Measurements from ENCODE around the gene YTHDC2.
"Not testable (repeated sequence)": the region's sequence is repeated elsewhere in the genome, so short reads cannot be mapped to it uniquely, and the experiment has no call there.

YTHDC2 gene

DNA sequence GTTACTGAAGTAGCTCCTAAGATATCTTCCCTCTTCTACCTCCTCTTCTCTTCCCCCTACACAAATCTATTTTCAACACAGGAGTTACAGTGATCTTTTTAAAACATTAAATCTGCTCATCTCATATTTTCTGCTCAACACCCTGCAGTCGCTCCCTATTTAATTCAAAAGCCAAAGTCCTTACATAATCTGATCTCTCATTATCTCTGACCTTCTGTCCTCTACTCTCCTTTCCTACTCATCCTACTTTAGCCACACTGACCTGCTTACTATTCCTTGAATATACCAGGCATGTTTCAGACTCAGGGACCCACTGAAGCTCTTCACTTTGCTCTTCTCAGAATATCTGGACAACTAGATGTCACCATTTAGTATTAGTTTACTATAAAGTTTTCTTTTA, 87.9 kb downstream of the YTHDC2 start:
- no peaks in the 10 kb centered on the region for H3K27me3 ChIP-seq (ENCODE audit: insufficient read depth, poor library complexity, severe bottlenecking)

DNA sequence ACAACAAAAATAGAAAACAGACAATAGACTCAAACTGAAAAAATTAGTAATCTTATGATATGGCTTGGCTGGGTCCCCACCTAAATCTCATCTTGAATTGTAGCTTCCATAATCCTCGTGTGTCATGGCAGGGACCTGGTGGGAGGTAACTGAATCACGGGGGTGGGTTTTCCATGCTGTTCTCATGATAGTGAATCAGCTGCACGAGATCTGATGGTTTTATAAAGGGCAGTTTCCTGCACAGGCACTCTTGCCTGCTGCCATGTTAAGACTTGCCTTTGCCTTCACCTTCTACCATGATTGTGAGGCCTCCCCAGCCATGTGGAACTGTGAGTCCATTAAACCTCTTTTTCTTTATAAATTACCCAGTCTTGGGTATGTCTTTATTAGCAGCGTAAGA, 89.8 kb downstream of the YTHDC2 start:
- not testable (repeated sequence) for H3K9me3 ChIP-seq (ENCODE audit: severe bottlenecking); ATAC-seq (ENCODE audit: low read depth); H3K4me3 ChIP-seq (ENCODE audit: severe bottlenecking); H3K36me3 ChIP-seq (ENCODE audit: low read depth); DNase-seq (ENCODE audit: low spot score); H3K27me3 ChIP-seq (ENCODE audit: insufficient read depth, poor library complexity, severe bottlenecking); H3K4me1 ChIP-seq (ENCODE audit: insufficient read depth, poor library complexity, severe bottlenecking); H3K27ac ChIP-seq (ENCODE audit: poor library complexity, severe bottlenecking)

More for the DNA sequence above, 87.9 kb downstream of the YTHDC2 start:
- Histone ChIP-seq H3K27ac (ENCODE audit: poor library complexity, severe bottlenecking) (no peak overlapping the region), H3K4me1 (ENCODE audit: insufficient read depth, poor library complexity, severe bottlenecking) (no peaks in the 10 kb centered on the region), H3K36me3 (ENCODE audit: low read depth) (peaks cover 16% of the 10 kb centered on the region), H3K4me3 (ENCODE audit: severe bottlenecking) (no peak overlapping the region), H3K9me3 (ENCODE audit: severe bottlenecking) (no peaks in the 10 kb centered on the region)
- ATAC-seq (ENCODE audit: low read depth) = no peak
- TF ChIP-seq, protein P1, sequence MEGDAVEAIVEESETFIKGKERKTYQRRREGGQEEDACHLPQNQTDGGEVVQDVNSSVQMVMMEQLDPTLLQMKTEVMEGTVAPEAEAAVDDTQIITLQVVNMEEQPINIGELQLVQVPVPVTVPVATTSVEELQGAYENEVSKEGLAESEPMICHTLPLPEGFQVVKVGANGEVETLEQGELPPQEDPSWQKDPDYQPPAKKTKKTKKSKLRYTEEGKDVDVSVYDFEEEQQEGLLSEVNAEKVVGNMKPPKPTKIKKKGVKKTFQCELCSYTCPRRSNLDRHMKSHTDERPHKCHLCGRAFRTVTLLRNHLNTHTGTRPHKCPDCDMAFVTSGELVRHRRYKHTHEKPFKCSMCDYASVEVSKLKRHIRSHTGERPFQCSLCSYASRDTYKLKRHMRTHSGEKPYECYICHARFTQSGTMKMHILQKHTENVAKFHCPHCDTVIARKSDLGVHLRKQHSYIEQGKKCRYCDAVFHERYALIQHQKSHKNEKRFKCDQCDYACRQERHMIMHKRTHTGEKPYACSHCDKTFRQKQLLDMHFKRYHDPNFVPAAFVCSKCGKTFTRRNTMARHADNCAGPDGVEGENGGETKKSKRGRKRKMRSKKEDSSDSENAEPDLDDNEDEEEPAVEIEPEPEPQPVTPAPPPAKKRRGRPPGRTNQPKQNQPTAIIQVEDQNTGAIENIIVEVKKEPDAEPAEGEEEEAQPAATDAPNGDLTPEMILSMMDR (IDR thresholded peaks at IDR 0.05; ENCODE audit: poor library complexity, severe bottlenecking) = no peak
- no peak for DNase-seq (ENCODE audit: low spot score)

DNA sequence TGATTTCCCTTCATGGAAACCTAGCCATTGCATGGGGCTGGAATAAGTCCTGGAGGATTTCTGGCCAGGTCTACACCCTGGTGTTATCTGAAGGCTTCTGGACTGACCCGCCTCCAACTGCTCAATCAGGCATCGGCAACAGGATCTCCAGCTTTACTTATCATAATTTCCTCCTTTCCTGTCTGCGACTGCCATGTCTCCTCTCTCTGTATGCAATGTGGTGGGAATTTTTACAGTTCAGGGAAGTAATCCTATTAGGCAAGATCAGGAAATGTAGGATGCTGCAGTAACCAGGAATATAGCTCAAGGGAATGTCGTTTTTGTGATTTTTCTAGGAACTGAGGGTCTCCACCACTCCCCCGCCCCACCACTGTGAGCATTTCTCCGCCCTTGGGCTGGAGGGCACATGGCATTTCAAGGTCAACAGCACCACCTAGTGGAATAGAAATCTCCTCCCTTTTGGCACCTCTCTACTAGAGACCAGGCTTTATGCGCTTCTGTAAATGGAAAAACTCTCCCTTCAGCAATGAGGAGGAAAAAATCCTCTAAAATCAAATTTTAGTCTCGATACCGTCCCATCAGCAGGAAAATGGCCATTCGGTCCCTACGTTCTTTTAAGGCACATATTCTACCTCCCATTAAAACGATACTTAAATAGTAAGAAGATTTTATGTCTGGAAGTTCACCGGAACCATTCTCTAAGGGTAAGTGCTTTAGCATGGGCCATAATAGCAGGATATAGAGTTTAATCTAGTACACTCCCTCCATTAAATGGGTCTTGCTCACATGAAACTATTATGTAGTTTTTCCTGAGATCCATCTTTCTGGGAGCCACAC, 93.0 kb downstream of the YTHDC2 start:
- H3K27ac ChIP-seq (ENCODE audit: poor library complexity, severe bottlenecking) = no peak overlapping the region
- ATAC-seq (ENCODE audit: low read depth) (peak; percentile 93), DNase-seq (ENCODE audit: low spot score) (no peak)
- H3K4me3 ChIP-seq (ENCODE audit: severe bottlenecking) = no peak overlapping the region
- no peaks in the 10 kb centered on the region for H3K9me3 ChIP-seq (ENCODE audit: severe bottlenecking)
- no peaks in the 10 kb centered on the region for H3K36me3 ChIP-seq (ENCODE audit: low read depth)
- no peaks in the 10 kb centered on the region for H3K27me3 ChIP-seq (ENCODE audit: insufficient read depth, poor library complexity, severe bottlenecking)
- TF ChIP-seq, protein P1 (IDR thresholded peaks at IDR 0.05; ENCODE audit: poor library complexity, severe bottlenecking) = peak; percentile 92
- H3K4me1 ChIP-seq (ENCODE audit: insufficient read depth, poor library complexity, severe bottlenecking) = no peaks in the 10 kb centered on the region

DNA sequence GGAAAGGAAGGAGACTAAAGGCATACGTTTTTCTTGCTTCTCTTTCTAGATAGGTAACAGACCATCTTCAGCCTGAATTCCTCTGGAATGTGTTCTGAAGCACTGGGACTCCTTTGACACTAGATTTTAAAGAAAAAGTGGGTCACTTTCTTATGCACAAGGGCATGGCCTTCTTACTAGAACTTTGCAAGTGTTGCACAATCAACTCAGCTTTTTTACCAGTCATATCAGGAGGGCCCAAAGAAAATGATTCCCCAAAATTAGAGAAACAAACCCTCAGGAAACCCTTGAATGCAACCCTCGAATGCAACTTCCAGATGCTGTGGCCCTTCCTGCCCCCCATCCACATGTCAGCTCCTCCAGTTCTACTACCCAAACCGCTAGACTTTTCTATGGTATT, 93.9 kb downstream of the YTHDC2 start:
- TF ChIP-seq, protein P1 (IDR thresholded peaks at IDR 0.05; ENCODE audit: poor library complexity, severe bottlenecking) = no peak
- H3K27ac ChIP-seq (ENCODE audit: poor library complexity, severe bottlenecking) = no peak overlapping the region

DNA sequence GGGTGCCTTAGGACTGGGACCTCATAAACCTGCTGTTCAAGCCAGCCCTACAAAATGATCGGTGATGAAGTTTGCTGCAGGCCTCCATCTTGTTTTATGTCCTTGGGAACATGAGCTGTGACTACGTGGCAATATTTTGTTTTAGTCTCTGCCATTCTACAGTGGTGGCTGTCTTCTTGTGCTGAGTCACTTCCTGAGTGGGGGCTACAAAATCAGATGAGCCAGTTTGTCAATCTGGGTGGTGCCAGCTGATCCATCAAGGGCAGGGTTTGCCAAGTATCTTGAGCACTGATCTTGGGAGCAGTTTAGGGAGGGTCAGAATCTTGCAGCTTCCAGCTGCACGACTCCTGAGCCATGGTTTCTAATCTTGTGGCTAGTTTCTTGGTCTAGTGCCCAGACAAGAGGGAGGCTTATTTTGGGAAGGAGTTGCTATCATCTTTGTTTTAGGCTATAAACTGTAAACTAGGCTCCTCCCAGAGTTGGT, 94.7 kb downstream of the YTHDC2 start:
- H3K27ac ChIP-seq (ENCODE audit: poor library complexity, severe bottlenecking) = no peak overlapping the region
- H3K36me3 ChIP-seq (ENCODE audit: low read depth) = no peaks in the 10 kb centered on the region
- TF ChIP-seq, protein P1 (IDR thresholded peaks at IDR 0.05; ENCODE audit: poor library complexity, severe bottlenecking) = no peak
- DNase-seq (ENCODE audit: low spot score) = no peak
- H3K4me3 ChIP-seq (ENCODE audit: severe bottlenecking) = no peak overlapping the region
- H3K27me3 ChIP-seq (ENCODE audit: insufficient read depth, poor library complexity, severe bottlenecking) = peaks cover 3% of the 10 kb centered on the region
- H3K9me3 ChIP-seq (ENCODE audit: severe bottlenecking) = no peaks in the 10 kb centered on the region
- no peak for ATAC-seq (ENCODE audit: low read depth)
- H3K4me1 ChIP-seq (ENCODE audit: insufficient read depth, poor library complexity, severe bottlenecking) = no peaks in the 10 kb centered on the region

More for the DNA sequence above, 93.9 kb downstream of the YTHDC2 start:
- Histone ChIP-seq H3K4me3 (ENCODE audit: severe bottlenecking) (no peak overlapping the region), H3K27me3 (ENCODE audit: insufficient read depth, poor library complexity, severe bottlenecking) (no peaks in the 10 kb centered on the region), H3K9me3 (ENCODE audit: severe bottlenecking) (no peaks in the 10 kb centered on the region), H3K36me3 (ENCODE audit: low read depth) (no peaks in the 10 kb centered on the region), H3K4me1 (ENCODE audit: insufficient read depth, poor library complexity, severe bottlenecking) (no peaks in the 10 kb centered on the region)
- no peak for ATAC-seq (ENCODE audit: low read depth)
- no peak for DNase-seq (ENCODE audit: low spot score)
